GM12878 (cell line): ENCODE results near the gene CYSLTR1. TPM values are rescaled to one million over a fixed set of nuclear protein-coding genes. Genes with fewer than 3 reads are reported as not detected.

ENCODE experiments used
- ATAC-seq: fragments of 200-7000 bp; cut with Tn5 transposase; 3 replicates; pipeline ENCODE4 v1.9.1; 2020; ENCODE audit warnings: mild to moderate bottlenecking, moderate library complexity
- BruUV-seq: library from RNA; stranded (reverse); fragments of 400-500 nt; replicated peaks from 2 replicates; lab custom pipeline; 2021; lab: Mats Ljungman, UMichigan
- CTCF ChIA-PET: fragments of 300-600 bp; sonication (Branson Sonifier 250); formaldehyde crosslinking; extraction: SDS; loops from one replicate; lab custom pipeline; 2021; ENCODE audit warnings: inconsistent platforms; lab: Yijun Ruan, JAX
- POLR2A ChIA-PET: fragments of 350-600 bp; formaldehyde crosslinking; extraction: SDS; loops from one replicate; lab custom pipeline; 2021; ENCODE audit warnings: inconsistent platforms; lab: Charles Lee
- RAD21 ChIA-PET: fragments of 300-600 bp; sonication (Branson Sonifier 250); formaldehyde crosslinking; loops from one replicate; lab custom pipeline; 2023; ENCODE audit warnings: antibody characterized with exemption; ENCODE audit not compliant: unreplicated experiment; lab: Charles Lee
- SMC1A ChIA-PET: fragments of 300-600 bp; sonication (Branson Sonifier 250); formaldehyde crosslinking; loops from one replicate; lab custom pipeline; 2023; ENCODE audit not compliant: unreplicated experiment, uncharacterized antibody; lab: Charles Lee
- DNase-seq: peaks from one replicate; pipeline ENCODE4 v3.0.0-alpha.2; 2011; ENCODE audit warnings: low read depth, low spot score
- FAIRE-seq: peaks from 3 replicates; lab custom pipeline; 2011; peaks lifted over from hg19 to GRCh38; lab: Jason Lieb, UNC
- H2AFZ ChIP-seq: 2 replicates; pipeline ENCODE4 v1.6.0; 2011; ENCODE audit warnings: low read depth, low read length, control low read depth; ENCODE audit not compliant: control insufficient read depth
- H3K27ac ChIP-seq: 2 replicates; pipeline ENCODE4 v1.5.1; 2011; ENCODE audit warnings: control low read depth; ENCODE audit not compliant: control insufficient read depth, insufficient read depth
- H3K27me3 ChIP-seq, 2 experiments: replicated peaks in 1 of 2; 2 replicates each; pipeline versions ENCODE4 v1.6.0 to v1.6.1; 2011; ENCODE audit warnings: low read length in 1 of 2; ENCODE audit not compliant: control insufficient read depth in 2 of 2, insufficient read depth in 2 of 2
- H3K36me3 ChIP-seq, 2 experiments: 2 replicates each; pipeline ENCODE4 v1.5.1; 2011; ENCODE audit warnings: low read length in 1 of 2; ENCODE audit not compliant: control insufficient read depth in 2 of 2, insufficient read depth in 2 of 2
- H3K4me1 ChIP-seq: 2 replicates; pipeline ENCODE4 v1.6.1; 2011; ENCODE audit warnings: mild to moderate bottlenecking, low read length, moderate library complexity, mixed read lengths; ENCODE audit not compliant: control insufficient read depth, insufficient read depth
- H3K4me2 ChIP-seq: 2 replicates; pipeline ENCODE4 v1.6.0; 2011; ENCODE audit warnings: control low read depth; ENCODE audit not compliant: control insufficient read depth, insufficient read depth
- H3K4me3 ChIP-seq: fragments of 200-600 bp; sonication (generic); 2 replicates; pipeline ENCODE4 v1.5.1; 2016
- H3K79me2 ChIP-seq: 2 replicates; pipeline ENCODE4 v1.6.0; 2011; ENCODE audit warnings: low read length; ENCODE audit not compliant: control insufficient read depth, insufficient read depth
- H3K9ac ChIP-seq: 2 replicates; pipeline ENCODE4 v1.8.0; 2011; ENCODE audit warnings: low read length, control low read depth, mixed read lengths; ENCODE audit not compliant: control insufficient read depth, insufficient read depth
- H3K9me3 ChIP-seq: replicated peaks from 3 replicates; pipeline ENCODE4 v1.5.1; 2011; ENCODE audit warnings: mild to moderate bottlenecking, low read length; ENCODE audit not compliant: control insufficient read depth, insufficient read depth
- H4K20me1 ChIP-seq: 2 replicates; pipeline ENCODE4 v1.6.0; 2011; ENCODE audit not compliant: control insufficient read depth, insufficient read depth
- MLLT1 ChIP-seq: fragments of 450-650 bp; IDR thresholded peaks from 2 replicates; pipeline ENCODE4 v1.6.1; 2016; ENCODE audit warnings: mild to moderate bottlenecking
- NKRF ChIP-seq: fragments of 450-650 bp; conservative IDR thresholded peaks from 2 replicates; pipeline ENCODE4 v1.6.1; 2017; ENCODE audit warnings: mild to moderate bottlenecking, moderate library complexity
- PAX5 ChIP-seq: IDR thresholded peaks from 2 replicates; pipeline ENCODE4 v1.6.1; 2011; ENCODE audit warnings: low read depth, low read length, borderline replicate concordance
- SRF ChIP-seq, 2 experiments: IDR thresholded peaks; 2 replicates each; pipeline ENCODE4 v1.6.1; 2011; ENCODE audit warnings: low read depth in 2 of 2, low read length in 2 of 2, mild to moderate bottlenecking in 1 of 2, moderate library complexity in 1 of 2
- ZNF687 ChIP-seq: fragments of 450-650 bp; IDR thresholded peaks from 2 replicates; pipeline ENCODE4 v1.6.1; 2017; ENCODE audit warnings: mild to moderate bottlenecking, moderate library complexity
- ZSCAN29 ChIP-seq: fragments of 450-650 bp; IDR thresholded peaks from 2 replicates; pipeline ENCODE4 v1.6.1; 2017; ENCODE audit warnings: mild to moderate bottlenecking, moderate library complexity
- WGBS: methylation state at CpG from one replicate; pipeline ENCODE4 v1.1.6; 2016; ENCODE audit warnings: low lambda C conversion rate; ENCODE audit not compliant: insufficient replicate concordance, insufficient coverage; ENCODE audit errors: missing lambda C conversion rate; 5-methylcytosine and 5-hydroxymethylcytosine counted together
- in situ Hi-C: fragments of 300-500 bp; cut with MboI; formaldehyde crosslinking; loops from 9 replicates; pipeline ENCODE4 v1.14.3; 2018; ENCODE audit warnings: mixed read lengths
- intact Hi-C: fragments of 100-400 bp; cut with micrococcal nuclease; formaldehyde crosslinking; loops from one replicate; pipeline ENCODE4 v1.14.2; 2022; ENCODE audit not compliant: unreplicated experiment
- polyA plus RNA-seq, 11 experiments: library from polyadenylated mRNA; depleted of rRNA in 4 of 11; unstranded in 6 of 11; stranded (reverse) in 5 of 11; fragments of >200 nt; fragmentation: Nextera tagmentation in 4 of 11; fragmentation: Illumina TruSeq in 1 of 11; extraction: Ambion mirVana in 4 of 11; extraction: Trizol in 1 of 11; gene quantifications; 1 replicate in 1 of 11; 2 replicates in 10 of 11; pipeline versions ENCODE4 v1.2.1 to v1.2.3, GENCODE V29; 2011 to 2016; ENCODE audit warnings: inconsistent platforms in 2 of 11, missing spikeins in 2 of 11, low read depth in 1 of 11
- total RNA-seq, 4 experiments: library from RNA; depleted of rRNA in 3 of 4; stranded (reverse); fragments of >200 nt in 3 of 4; fragmentation: Illumina TruSeq in 1 of 4; extraction: Trizol in 1 of 4; gene quantifications; 2 replicates each; pipeline versions ENCODE4 v1.2.1 to v1.2.3, GENCODE V29; 2013 to 2021

The CYSLTR1 gene
- total and polyA plus RNA-seq, 10 of the 15 experiments (the other 5 are each of a cell fraction or from before 2014, with no cell fraction given): 13.7 to 42.0 (median 24.0) TPM

- Histone ChIP-seq H3K27me3 (no peaks in the 10 kb centered on the region), H3K9me3 (no peaks in the 10 kb centered on the region), H3K36me3 (no peaks in the 10 kb centered on the region), H3K4me1 (peaks cover 16% of the 10 kb centered on the region), H2AFZ (no peak overlapping the region), H4K20me1 (no peaks in the 10 kb centered on the region), H3K4me3 (peak overlapping the region; percentile 60; the same call in 1 of the 2 replicates), H3K79me2 (peaks cover 19% of the 10 kb centered on the region), H3K4me2 (no peak overlapping the region), H3K27ac (peak overlapping the region; percentile 79), H3K9ac (peak overlapping the region; percentile 55)
- in situ Hi-C loops: no loop called here
- BruUV-seq: no TSS peak
- POLR2A ChIA-PET: no interaction called here
- no peak for ATAC-seq
- RAD21 ChIA-PET: no interaction called here
- TF ChIP-seq PAX5: no peak
- TF ChIP-seq SRF (IDR thresholded peaks at IDR 0.05; ENCODE audit: low read depth in 2 of 2, low read length in 2 of 2): no peak
- no peak for TF ChIP-seq MLLT1
- no peak for TF ChIP-seq NKRF
- no peak for TF ChIP-seq ZNF687
- no peak for TF ChIP-seq ZSCAN29
- SMC1A ChIA-PET: no interaction called here
- no peak for FAIRE-seq
- intact Hi-C loops: loop anchor here (10.0 kb wide), 2 partner anchors 222 to 628 kb away; partner anchors contain the start of gene PGK1
- 21% methylated on average over 2 of the region's 2 CpGs for WGBS
- no peak for DNase-seq
- CTCF ChIA-PET: no interaction called here
These were observed 1.0 kb downstream of the CYSLTR1 start for GRCh38 chrX:78326401-78326800.
